Astrocyte of the spinal cord (primary cell): ENCODE measurements around the gene GREM1.

Experiments
- DNase-seq: peaks from one replicate; pipeline ENCODE4 v3.0.0; 2011; ENCODE audit warnings: low read depth, low spot score
- H3K4me3 ChIP-seq: 2 replicates; pipeline ENCODE4 v1.5.1; 2011; ENCODE audit warnings: low read depth, mild to moderate bottlenecking, low read length, moderate library complexity
- CTCF ChIP-seq: IDR thresholded peaks from 2 replicates; pipeline ENCODE4 v1.5.1; 2012; ENCODE audit warnings: low read depth, mild to moderate bottlenecking, low read length, inconsistent platforms
- in situ Hi-C: cut with HindIII; loops from 2 replicates; pipeline ENCODE4 v1.10.0; 2017; ENCODE audit warnings: low sequenced_read_pairs

GREM1 gene

GRCh38 chr15:32691689-32692038 is 26.1 kb upstream of the GREM1 start:
- no peak for DNase-seq
- in situ Hi-C loops: no loop called here
- H3K4me3 ChIP-seq: no peak overlapping the region
- no peak for TF ChIP-seq CTCF

GRCh38 chr15:32692286-32692685 is 25.5 kb upstream of the GREM1 start:
- TF ChIP-seq CTCF: no peak
- DNase-seq: no peak
- no peak overlapping the region for H3K4me3 ChIP-seq
- in situ Hi-C loops: no loop called here

- no peak for TF ChIP-seq CTCF
- no peak overlapping the region for H3K4me3 ChIP-seq
- in situ Hi-C loops: no loop called here
- no peak for DNase-seq
These were observed 23.4 kb upstream of the GREM1 start for GRCh38 chr15:32694222-32694983.

GRCh38 chr15:32698773-32699390 is 18.9 kb upstream of the GREM1 start:
- DNase-seq: peak; percentile 44
- in situ Hi-C loops: no loop called here
- no peak overlapping the region for H3K4me3 ChIP-seq
- TF ChIP-seq CTCF: no peak

GRCh38 chr15:32700501-32701150 is 17.2 kb upstream of the GREM1 start:
- no peak for DNase-seq
- H3K4me3 ChIP-seq: no peak overlapping the region
- in situ Hi-C loops: no loop called here
- no peak for TF ChIP-seq CTCF

GRCh38 chr15:32701863-32702262 is 15.9 kb upstream of the GREM1 start:
- no peak for TF ChIP-seq CTCF
- no peak overlapping the region for H3K4me3 ChIP-seq
- in situ Hi-C loops: no loop called here
- DNase-seq: no peak
